GM19025 (cell line): ENCODE measurements around the gene CCDC85C.

ENCODE experiments used
- ATAC-seq: cut with Tn5 transposase; IDR thresholded peaks from one replicate; pipeline ENCODE4 v1.9.1; 2021; ENCODE audit warnings: mild to moderate bottlenecking, low read depth, moderate library complexity; ENCODE audit not compliant: unreplicated experiment

CCDC85C gene

DNA sequence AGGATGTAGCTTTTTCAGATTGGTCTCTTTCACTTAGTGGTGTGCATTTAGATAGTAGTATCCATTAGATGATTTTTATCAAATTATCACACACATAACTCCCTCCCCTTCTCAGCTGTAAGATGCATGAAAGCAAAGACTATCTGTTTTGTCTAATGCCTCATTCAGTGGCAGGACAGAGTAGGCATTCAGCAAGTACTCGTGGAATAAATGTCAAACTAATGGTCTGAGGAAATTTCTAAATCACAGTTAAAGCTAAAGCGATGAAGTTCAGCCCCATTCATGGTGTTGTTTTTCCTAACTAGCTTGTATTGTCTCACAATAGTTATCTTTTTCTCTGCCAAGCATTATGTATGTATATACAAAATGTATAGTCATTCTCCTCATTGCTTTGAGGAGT, 106.7 kb downstream of the CCDC85C start:
- no peak for ATAC-seq

DNA sequence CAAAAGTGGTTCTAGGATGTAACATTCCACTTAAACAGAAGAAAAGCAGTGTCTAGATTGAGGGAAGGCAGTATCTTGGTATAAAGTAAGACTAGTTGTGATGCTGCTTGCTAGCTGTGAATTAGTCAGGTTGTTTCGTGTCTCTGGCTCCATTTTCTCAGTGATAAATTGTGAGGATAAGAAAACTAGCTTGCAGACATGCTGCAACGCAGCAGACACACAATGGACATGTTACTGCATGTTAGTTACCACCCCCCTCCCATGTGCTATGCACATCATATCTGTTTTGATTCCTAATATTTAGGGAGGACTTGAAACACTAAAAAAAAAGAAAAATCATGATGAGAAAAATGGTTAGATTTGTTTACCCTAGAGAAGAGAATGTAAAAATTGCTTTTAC, 119.9 kb downstream of the CCDC85C start:
- no peak for ATAC-seq

- ATAC-seq, result no peak
Measured at GRCh38 chr14:99481745-99482099, 122.3 kb downstream of the CCDC85C start.

DNA sequence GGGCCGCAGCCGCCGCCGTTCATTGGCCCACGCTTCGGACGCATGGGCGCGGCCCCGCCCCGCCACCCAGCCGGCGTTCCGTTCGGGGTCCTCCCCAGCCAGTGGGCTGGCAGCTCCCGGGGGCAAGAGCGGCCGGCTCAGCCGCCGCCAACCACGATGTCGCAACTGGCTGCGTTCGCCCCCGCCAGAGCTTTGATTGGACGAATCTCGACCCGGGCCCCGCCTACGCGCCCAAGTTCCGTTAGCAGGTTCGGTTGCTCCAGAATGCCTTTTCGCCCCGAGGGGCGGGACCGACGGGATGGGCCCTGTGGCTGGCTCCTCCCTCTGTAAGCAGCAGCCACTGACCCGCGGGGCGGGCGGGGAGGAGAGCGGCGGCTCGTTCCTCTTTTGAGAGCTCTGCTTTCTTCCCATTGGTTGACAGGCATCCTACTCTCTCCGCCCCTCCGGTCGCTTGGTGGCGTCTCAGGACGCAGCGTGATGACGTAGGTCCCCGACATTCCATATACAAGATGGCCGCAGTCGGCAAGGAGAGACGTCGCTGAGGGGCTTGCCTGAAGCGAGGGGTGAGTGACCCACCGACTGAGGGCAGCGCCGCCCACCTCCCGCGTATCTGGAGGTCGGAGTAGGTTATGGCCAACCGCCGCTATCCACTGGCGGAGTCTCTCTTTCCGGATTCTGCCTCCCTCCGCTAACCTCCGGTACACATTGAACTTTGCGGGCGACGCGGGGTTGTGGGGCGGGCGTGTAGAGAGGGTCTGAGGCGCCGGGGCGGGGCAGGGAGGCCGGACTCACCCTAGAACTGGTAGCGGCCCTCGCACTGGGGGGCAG, 122.9 kb downstream of the CCDC85C start, which contains the start of gene CCNK:
Gene CCNK, plus strand, starts transcription at position 493 of the 828 bp plus-strand sequence. CDS start 11,269 bp downstream, outside the sequence.
- ATAC-seq, result peak; percentile 85

GRCh38 chr14:99479906-99480869, 123.8 kb downstream of the CCDC85C start, which contains the start of gene SETD3:
TSS of gene SETD3 (minus strand) at chr14:99480859. CDS start at chr14:99465805, 15,054 bp downstream.
- ATAC-seq, result peak; percentile 2

DNA sequence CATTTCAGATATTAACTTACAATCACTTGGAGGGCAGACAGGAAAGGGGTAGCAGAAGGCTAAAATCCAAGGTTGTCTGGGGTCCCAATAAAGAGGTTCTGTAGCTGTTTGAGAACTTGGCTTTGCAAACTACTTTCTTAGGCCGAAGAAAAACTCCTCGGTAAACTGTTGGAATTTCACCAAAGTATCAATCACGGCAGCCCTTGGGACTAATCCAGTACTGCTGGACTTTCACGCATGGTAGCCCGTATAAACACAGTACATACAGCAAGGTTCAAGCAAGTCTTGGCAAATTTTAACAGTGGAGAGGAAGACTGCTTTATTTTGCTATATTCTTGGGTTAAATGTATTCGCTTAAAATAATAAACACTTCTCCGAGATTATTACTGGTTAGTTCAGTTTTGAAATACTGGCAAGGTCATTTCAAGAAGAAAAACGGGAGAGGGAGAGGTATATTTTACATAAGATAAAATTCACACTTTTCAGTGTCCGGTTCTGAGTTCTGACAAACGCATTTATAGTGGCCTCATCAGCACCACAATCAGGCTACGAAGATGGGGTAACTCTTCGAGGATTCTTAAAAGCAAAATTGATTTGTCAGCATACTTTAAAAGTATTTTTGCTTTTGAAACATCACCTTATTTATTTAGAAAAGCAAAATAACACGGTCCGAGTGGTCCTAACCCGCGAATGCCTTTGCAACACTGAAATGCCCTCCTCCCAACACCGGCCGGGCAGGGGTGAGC, 124.7 kb downstream of the CCDC85C start:
- ATAC-seq, result no peak

DNA sequence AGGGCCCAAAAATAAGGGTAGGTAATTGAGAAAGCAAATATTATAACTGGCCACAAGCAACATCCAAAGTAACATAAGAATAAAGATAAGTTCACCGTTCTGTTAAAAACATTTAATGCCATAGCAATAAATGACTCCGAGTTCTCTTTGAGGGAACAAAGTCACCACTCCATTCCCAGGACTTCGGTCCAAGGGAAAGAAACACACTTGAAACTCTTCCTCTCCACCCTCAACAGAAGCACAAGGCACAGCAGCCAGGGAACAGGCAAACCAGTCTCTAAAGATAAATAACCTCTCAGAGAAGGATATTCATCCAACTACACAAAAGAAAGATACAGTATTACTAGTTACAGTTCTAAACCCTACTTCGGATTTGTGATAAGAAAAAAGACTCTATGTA, 125.9 kb downstream of the CCDC85C start:
- ATAC-seq, result no peak

GRCh38 chr14:99476864-99477263, 127.1 kb downstream of the CCDC85C start:
- ATAC-seq, result no peak

- no peak for ATAC-seq
Measured at GRCh38 chr14:99475660-99476059, 128.3 kb downstream of the CCDC85C start.

- no peak for ATAC-seq
Measured at GRCh38 chr14:99475179-99475578, 128.8 kb downstream of the CCDC85C start.

GRCh38 chr14:99473458-99473857, 130.5 kb downstream of the CCDC85C start:
- no peak for ATAC-seq

- ATAC-seq, result no peak
Measured at GRCh38 chr14:99472937-99473336, 131.1 kb downstream of the CCDC85C start.

DNA sequence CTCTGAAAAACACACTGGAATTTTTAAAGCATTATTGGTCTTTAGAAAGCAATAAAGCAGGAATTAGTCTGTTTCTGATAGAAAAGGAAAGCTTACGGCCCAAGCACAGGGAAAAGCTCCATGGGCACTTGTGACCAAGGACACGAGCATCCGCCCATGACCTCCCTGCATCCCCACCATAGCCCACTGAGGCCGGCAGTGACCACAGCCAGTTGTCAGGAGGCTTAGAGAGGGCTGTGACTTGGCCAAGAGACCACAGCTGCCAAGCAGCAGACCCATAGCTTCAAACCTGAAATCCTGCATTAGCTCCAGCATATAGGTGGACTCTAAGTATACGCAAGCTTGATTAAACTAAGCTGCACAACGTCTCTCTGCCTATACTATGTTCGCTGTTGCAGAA, 132.3 kb downstream of the CCDC85C start:
- no peak for ATAC-seq

DNA sequence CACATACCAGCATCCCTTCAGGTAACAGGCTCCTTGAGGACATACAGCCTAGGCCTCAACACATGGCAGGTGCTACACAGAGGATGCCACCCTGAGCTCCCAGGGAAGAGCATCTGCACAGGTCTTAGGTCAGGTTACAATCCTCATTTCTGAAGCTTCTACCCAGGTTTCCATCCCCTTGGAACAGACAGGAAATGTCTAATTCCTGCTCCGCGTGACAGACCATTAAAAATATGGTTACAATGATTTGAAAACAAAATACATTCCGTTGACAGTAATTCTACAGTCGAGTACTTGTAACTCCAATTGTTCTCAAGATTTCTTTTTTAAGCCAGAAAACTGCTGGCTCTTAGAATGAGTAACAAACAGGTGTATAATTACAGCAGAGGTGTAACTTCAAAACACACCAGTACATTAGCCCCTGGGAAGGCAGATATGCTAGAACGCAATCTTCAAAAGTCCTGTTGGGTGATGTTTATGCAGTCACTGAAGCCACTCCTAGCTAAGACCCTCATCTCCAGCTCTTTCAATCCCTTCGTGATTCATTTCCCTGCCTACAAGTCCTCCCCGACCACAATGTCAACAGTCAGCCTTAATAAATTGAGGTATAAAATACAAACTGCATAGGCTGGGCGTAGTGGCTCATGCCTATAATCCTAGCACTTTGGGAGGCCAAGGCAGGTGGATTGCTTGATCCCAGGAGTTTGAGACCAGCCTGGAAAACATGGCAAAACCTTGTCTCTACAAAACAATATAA, 135.0 kb downstream of the CCDC85C start:
- no peak for ATAC-seq

DNA sequence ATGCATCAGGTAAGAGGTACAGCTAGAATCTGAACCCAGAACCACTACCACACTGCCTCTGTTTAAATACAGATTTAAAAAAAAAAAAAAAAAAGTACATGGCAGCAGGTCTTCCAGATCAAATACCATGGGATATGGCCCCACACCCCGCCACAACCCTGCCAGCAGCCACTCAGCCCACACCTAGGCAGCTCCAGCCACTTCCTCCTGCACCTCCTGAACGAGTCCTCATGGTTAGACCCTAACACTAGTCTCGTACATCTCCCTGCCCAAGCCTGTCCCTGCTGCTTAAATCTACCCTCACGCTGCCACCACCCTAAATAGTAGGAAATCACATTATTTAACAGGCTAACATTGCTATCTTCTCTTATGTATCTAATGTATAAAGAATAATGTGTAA, 135.9 kb downstream of the CCDC85C start:
- no peak for ATAC-seq

GRCh38 chr14:99467336-99468078, 136.5 kb downstream of the CCDC85C start:
- no peak for ATAC-seq

- no peak for ATAC-seq
Measured at GRCh38 chr14:99466758-99467157, 137.2 kb downstream of the CCDC85C start.

DNA sequence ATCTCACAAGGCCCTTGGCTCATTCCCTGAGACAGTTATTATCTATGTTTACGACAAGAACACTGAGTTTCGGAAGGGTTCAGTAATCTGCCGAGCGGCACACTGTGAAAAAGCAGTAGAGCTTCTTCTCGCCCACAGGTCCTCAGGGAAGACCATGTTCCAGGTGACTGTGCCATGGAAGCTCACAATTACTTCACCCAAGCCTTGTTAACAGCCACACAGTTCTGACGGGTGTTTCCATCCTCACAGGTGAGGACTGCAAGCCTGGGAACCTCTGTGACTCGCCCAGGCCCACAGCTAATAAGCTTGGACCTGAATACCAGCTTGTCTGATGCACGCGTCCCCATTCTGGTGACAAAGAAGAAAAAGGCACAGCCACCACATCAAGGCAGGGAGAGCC, 138.7 kb downstream of the CCDC85C start:
- no peak for ATAC-seq

GRCh38 chr14:99463974-99464373, 140.0 kb downstream of the CCDC85C start:
- no peak for ATAC-seq
